ENCODE results near the gene AHRR. TPM values are rescaled to one million over a fixed set of nuclear protein-coding genes. Genes with fewer than 3 reads are reported as not detected.
"Not testable (repeated sequence)": the region's sequence is repeated elsewhere in the genome, so short reads cannot be mapped to it uniquely, and the experiment has no call there.

AHRR gene
- total RNA-seq, 1 experiment from 2014 or later, result 15.3 TPM

DNA sequence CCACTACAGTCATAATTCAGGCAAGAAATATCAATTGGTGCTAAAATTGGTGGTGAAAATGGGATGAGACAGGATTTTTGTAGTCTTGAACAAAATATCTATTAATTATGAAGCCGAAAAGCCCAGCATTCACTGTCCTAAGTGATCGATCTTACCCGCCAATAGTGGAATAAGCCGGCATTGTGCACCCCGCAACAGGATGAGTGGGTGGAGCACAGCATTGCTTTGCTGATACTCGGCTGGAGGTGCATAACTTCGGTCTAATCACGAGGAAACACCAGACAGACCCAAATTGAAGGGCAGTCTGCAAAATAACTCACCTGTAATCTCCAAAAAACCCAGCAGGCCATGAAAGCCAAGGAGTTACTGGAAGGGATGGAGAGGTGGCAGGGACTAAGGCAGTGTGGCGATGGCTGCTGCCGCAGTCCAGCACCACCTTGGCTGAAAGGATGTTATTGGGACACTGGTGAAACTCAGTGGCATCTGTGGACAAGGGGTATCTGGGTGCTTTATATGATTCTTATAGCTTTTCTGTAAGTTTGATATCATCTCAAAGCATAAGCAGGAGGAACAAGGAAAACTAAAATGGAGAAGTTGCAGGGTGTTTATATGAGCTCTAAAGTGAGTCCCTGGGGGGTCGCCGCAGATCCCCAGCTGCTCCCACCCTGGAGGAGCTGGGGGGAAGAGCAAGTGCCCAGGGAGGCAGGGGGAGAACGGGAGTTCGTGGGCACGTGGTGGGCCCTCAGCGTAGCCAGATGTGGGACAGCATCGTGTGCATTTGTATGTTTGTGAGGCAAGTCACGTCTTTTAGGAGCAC is 45.2 kb downstream of the AHRR start:
- no peak for DNase-seq (ENCODE audit: low read depth)

DNA sequence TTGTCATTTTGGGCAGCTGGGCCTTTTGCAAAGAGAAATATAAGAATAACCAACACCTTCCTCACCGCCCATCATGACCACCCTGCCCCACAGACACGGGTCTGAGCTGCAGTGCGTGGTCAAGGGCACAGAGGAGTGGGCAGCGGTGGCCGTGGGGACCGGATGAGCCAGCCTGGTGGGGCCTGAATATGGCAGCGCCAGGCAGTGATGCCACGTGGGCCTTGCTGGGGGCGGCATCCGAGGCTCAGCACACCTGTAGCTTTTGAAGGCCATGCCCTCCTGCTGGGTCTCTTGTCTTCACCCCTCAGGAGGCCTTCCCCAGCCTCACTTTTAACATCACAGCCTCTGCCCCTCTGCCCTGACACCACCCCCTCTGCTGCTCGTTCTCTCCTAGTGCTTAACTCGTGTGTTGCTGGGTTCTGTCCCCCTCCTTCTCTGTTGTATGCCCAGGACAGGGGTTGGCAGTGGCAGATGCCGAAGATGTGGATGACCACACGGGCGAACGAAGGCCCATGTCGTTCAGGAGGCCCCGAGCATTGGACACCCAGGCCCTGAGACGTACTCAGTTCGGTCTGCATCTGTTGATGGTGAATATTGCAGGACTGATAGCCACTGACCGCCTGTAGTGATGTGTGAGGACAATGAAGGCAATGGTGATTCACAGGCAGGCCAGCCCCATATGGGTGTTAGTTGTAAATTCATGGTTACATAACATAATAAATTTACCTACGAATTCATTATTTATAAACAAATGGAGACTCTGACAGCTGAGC is 46.0 kb downstream of the AHRR start:
- no peak for DNase-seq (ENCODE audit: low read depth)

DNA sequence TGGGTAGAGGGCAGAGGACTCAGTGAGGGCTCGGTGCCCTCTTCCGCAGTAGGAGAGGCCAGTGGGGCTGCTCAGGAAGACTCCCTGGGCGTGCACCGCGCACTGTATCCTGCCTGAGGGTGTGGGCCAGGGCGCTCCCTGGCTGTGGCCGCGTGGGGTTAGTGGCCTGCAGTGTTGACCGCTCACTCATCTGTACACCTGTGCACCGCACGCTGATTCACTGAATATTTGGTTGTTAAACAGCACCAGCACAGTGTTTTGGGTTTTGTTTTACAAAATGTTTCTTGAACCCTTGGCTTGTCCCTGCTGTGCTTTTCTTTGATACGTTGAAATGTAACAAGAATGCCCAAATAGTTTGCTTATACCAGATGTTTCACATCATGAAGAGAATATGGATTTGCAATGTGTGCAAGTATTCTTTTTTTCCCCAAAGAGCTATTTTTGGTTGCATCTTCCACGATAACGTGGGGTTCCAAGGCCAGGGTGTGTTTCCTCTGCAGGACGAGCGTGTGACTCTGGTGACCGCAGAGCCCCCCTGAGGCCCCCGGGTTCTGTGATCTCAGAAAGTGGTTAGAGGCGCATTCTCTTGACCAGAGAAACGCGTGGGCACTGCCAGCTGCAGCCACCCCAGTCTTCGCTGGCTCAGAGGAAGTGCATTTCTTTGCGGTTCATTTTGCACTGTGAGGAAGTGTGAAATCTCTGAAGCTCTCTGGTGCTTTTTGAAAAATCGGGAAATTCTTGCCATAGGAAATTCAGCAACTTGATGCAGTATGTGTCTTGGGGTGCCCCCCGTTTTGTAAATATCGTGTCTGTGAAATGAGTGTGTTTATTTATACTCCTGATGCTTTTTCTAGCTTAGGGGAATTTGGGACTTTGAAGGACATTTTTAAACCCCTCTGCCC is 46.9 kb downstream of the AHRR start:
- DNase-seq (ENCODE audit: low read depth), result peak; percentile 91

DNA sequence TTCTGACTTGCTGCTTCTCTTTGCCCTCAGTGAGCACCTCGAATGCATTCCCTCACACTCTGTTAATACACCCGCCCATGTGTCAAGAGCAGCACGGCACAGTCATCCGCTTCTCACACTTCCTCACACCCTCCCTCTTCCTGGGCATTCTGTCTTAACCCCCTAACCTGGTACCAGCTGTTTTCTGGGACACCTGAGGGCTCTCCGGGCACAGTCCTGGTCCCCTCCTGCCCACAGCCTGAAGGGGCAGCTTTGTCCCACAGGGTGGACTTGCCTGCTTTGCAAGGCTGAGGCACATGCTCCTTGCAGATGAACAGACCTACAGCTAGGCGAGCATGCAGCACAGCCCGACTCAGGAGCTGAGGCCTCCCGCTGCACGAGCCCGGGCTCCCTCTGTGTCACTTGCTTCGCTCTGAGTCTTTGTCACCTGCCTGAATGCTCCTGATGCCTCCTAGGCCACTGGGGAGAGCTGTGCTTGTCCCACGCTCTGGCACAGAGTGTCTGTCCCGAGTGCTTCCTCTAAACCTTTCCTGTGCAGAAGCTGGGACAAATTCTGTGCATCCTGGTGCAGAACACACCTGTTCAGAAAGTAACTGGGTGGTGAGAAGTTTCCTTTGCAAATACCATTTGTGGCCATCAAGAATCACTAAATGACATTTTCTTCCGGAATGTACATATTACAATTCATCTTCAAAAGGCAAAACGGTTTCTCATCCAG is 47.8 kb downstream of the AHRR start:
- DNase-seq (ENCODE audit: low read depth), result peak; percentile 73

DNA sequence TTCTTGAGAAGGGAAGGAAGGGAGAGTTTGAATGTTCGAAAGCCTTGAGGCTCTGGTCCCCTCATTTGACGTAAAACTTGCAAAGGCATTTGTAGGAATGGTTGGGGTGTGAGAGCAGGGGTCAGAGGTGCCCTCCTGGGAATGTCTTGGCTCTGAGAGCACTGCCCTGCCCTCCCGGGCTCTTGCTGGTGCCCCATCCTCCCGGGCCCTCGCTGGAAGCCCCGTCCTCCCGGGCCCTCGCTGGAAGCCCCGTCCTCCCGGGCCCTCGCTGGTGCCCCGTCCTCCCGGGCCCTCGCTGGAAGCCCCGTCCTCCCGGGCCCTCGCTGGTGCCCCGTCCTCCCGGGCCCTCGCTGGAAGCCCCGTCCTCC is 48.3 kb downstream of the AHRR start:
- not testable (repeated sequence) for DNase-seq (ENCODE audit: low read depth)

DNA sequence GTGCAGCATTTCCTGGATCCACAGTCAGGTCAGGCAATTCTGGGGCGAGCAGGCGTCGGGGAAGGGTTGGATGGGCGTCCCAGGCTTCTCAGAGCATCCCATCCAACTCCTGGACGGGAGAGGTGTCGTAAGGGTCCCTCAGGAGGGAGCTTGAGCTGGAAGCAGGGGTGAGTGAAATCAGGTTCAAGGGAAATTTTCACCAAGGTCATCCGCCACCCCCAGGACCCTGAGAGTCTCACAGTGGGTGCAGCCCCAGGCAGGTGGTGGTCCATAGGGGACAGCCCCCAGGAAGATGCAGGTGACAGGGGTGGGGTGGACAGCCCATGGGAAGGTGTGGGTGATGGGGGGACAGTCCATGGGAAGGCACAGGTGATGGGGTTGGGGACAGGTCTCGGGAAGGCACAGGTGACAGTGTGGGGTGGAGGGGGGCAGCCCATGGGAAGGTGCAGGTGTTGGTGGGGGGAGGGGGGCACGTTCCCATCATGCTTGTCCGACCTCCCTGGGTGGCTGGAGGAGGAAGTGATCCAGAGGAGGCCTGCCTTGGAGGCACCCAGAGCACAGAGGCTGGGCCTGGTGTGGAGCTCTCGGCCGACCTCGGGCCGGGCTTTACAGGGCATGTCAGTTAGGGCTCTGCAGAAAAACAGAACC is 48.9 kb downstream of the AHRR start:
- no peak for DNase-seq (ENCODE audit: low read depth)

DNA sequence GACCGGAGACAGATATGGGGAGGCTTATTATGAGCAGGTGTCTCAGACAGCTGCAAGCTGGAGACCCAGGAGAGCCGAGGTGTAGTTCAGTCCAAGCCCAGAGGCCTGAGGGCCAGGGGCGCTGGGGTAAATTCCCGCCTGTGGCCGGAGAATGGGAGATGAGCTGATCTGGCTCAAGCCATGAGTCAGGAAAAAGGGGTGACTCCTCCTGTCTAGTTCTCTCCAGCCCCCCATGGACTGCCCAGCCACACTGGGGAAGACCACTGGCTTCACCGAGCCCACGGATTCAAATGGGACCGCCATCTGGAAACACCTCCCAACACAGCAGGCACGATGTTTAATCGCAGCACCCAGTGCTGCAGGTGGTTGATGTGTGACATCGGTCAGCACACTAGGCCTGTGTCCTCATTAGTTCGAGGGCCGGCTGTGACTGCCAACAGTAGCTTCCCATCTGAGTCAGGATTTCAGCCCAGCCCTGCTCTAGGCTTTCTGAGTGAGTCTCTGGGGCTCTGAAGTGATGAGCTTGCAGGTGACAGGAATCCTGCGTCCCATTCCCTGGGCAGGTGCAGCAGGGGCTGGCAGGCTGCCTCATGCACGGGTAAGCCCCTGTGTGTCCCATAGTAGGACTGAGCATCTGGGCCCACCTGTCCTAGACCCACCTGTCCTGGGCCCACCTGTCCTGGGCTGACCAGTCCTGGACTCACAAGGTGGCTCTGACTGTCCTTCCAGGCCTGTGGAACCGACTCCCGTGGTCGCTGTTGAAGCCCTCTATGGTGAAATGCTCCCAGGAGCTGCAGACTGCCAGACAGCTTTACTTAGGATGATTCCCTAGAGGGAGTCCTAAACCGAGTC is 49.7 kb downstream of the AHRR start:
- no peak for DNase-seq (ENCODE audit: low read depth)

DNA sequence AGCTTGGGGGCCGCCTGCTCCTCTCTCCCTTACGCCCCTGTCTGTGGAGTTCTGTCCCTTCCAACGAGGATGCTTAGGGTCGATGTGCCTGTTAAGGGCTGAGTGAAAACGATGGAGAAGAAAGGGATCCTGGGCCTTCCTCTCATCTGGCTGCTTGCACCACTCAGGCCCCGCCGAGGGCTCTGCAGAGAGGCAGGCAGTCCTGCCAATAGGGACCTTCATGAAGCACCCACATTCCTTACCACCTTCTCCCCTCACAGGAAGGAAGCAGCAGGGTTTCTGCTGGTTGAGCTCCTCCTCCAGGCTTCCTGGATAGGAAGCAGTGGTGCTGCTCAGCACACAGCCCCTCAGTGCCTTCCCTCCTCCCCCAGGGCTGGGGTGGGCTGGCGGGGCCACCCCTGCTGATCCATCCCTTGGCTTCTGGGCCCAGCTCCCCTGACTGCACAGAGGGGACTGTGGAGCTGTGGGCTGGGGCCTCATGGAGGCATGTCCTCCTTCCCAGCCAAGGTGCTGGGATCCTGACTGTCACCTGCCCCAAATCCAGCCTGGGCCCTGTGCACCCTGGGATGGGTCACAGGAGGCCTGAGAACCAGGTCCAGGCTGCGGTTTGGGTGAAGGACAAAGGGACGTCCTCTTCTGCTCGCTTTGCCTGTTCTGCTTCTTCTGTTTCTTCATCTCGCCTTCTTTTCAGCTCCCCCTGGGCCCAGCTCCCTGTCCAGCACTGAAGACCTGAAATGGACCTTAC is 50.5 kb downstream of the AHRR start:
- DNase-seq (ENCODE audit: low read depth), result no peak

DNA sequence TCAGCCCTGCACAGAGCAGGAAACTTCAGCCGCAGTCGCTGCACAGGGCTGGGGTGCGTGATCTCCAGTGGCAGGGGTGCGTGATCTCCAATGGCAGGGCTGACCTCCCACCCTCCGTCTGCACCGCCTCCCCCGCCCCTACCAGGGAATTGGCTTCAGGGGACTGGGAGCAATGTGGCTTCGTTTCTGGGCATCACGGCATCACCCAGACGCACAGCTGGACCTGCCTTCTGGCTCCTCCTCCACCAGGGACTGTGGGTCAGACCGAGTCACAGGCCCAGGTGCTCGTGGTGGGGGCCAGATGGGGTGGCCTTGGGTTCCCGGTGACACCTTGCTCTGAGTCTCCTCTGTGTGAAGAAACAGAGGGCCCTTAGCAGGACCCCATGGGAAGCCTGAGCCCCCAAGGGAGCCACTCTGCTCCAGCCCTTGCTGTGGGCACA is 51.1 kb downstream of the AHRR start:
- DNase-seq (ENCODE audit: low read depth), result no peak

DNA sequence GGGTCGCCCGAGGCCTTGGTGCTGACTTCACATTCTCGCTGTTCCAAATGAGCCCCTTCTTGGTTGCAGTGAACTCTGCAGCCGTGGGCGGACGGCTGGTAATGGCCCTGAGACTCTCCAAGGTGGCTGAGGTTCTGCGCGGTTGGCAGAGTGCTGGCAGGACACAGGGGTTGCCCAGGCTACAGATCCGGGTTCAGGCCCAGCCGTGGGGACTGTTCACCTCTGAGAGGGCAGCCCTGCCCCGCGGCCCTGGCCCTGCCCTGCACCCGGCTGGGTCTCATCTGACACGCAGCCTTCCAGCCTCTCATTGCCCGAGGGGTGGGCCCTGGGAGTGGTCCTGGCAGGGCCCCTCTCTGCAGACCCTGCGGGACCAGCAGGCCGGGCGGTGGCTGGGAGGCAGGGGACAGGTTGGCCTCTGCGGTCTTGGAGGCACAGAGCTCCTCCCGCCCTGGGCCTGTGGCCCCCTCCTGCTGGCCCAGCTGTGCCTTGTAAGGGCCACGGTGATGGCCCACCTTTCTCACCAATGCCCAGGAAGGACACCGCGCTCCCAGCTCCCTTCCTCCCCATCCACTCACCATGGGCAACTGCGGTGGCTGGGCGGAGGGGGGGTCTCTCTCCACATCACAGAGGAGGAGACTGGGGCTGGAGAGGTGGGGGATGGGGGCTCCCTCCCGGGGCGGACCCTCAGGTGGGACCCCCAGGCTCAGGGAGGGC is 51.6 kb downstream of the AHRR start:
- DNase-seq (ENCODE audit: low read depth), result peak; percentile 77

DNA sequence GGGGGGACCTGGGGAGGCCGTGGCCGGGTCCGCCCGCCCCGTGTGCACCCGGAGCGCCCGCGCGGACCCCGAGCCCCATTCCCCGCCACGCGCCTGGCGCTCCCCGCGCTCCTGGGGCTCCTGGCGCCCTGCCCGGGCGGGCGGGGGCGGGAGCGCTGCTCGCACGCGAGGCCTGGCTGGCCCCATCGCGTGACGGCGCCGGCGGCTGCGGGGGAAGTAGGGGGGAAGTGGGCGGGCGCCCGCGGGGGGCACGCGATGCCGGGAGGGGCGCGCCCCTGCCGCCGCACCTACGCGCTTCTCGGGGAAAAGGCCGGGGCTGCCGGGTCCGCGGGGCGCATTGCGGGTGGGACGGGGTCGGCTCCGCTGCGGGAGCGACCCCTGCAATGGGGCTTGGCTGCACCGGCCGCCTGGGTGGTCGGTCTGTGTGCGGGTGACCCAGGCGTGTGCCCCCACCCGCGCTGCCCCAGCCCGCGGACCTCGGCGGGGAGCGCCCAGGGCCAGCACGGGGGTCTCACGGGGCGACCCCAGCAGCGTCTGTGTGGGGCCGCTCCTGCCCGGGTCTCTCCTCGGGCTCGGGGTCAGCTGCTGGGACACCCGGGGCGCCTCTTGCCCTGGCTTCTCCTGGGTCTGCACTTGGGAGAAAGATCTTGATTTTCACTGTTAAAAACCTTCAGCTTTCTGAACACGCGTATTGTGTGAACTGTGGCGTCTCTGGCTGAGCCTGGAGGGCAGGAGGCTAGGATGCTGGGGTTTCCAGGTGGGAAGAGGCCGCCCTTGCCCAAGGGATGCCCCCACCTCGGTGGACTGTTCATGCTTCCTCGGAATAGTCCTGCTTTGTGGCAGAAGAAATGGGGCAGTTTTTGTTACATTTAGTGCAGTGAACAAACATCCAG is 52.4 kb downstream of the AHRR start:
- peak; percentile 92 for DNase-seq (ENCODE audit: low read depth)

DNA sequence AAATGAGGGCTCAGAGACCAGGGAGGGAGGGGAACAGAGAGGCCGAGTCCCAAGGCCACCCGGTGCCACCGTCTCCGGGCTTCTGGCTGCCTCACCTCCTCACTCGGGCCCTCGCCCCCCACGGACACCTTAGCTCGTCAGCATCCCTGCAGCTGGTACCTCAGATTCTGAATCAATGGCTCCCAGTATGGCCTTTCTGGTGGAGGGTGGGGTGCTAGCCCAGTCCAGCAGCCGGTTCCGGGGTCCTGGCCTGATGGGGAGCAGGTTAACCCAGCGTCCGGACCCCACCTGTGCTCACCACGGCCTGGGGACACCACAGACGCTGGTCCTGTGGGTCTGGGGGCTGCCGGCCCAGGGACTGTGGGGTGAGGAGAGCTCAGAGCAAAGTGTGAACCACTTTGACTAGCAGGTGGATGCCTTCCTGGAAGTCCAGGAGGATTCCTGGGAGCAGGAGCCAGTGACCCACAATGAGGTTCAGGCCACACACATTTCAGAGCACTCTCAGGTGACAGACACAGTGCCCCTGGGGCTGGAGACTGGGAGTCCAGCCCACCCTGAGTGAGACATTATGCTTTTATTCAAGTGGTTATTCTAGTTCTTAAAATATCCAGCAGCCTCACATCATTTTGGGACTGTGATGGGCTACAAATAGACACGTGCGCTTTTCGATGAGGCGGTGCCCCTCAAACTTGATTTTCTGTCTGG is 53.3 kb downstream of the AHRR start:
- no peak for DNase-seq (ENCODE audit: low read depth)

DNA sequence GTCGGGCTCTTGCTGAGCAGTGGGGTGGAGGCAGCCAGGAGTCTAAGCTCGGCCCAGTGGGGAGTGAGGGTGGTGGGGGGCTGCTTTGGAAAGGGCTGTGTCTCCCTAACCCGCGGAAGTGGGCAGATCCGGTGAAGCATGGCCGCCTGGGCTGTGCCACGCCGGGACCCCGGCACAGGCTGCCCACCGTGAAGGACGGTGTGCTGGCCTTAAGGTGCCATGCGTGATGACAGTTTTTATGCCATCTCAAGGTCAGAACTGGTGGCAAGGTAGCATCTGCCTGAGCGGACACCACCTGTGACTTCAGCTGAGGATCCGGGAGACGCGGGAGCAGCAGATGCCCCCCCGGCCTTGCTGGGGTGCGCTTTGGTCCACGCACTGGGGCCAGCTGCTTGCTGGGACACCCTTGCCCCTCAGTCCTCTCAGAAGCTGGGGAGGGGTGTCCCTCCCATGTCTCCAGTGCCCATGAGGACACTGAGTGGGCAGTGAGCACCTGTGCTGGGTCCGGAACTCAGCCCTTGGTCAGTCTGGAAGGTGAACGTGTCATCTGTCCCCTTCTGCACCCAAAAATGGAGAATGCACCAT is 53.9 kb downstream of the AHRR start:
- no peak for DNase-seq (ENCODE audit: low read depth)

DNA sequence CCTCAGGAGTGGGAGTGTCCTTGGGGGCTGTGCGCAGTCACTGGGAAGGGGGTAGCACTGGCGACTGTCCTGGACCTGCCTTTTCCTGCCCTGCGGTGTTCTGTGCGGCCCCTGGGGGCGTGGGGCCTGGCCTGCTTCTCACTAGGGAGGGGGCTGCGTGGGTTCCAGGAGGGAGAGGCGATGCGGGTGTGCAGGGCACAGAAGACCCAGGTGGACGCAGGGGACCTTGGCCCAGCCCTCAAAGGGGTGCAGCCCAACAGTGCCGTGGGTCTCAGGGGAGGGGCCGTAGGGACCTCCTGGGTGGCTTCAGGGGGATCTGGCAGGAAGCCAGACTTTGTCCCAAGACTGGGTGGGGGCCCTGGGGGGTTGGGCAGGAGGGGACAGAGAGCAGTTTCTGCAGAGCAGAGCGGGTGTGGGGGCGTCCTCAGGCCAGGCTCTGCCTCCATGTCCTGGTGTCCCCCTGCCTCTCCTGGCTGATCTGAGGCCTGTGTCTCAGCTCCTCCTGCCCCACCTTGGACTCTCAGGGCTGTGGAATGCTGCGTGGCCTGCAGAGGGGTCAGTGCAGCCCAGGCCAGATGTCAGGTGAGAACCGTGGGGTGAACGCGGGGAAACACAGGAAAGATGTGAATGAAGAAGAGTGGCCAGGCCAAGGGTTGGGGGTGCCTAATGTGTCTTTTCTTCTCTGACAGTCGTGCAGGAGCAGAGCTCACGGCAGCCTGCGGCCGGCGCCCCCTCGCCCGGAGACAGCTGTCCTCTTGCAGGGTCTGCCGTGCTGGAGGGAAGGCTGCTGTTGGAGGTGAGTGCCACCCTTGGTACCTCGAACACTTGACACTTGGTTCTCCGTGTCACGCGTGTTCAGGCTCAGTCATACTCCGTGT is 54.6 kb downstream of the AHRR start:
- no peak for DNase-seq (ENCODE audit: low read depth)

DNA sequence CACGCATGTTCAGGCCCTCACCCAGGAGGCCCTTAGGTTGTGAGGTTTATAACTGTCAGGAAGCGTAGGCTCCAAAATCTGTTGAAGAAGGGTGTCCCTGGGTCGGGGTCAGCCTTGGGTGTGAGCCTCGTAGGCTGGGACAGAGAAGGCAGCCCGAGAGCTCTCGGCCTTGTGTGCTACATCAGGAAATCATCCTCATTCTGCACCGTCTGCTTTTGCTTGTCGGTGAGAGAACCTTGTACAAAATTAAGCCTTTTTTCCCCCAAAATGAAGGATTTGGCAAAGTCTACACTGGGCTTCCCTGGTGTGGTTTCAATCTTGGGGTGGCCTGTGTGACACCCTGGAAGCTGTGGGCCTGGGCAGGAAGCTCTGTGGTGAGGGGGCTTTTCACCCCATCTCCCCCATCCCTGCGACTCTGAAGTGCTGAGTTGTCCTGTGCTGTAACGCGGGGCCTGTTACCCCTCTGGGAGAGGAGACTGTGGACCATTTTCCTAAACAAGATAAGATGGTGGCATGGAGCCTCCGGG is 55.3 kb downstream of the AHRR start:
- no peak for DNase-seq (ENCODE audit: low read depth)
